ENCODE data around the gene KIF16B.

The KIF16B gene

DNA sequence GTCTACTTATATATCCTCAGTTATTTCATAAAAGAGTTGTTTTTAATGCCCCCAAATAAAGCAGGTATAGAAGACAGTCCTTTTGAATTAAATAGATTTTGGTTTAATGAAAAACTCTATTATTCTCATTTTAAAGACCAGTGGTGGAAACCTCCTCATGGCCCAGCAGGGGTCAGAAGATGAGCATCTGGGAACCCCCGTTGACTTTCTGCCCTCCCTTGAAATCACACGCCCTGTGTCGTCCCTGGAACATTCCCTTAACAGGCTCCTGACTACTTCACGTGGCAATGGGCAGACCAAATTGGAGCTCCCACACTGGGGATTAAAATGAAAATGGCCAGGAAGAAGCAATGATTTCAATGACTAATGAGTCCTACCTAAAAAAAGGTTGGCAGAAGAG is 220.9 kb downstream of the KIF16B start:
- DNase-seq (ENCODE audit: low read depth): no peak
- H3K4me3 ChIP-seq (ENCODE audit: low read depth, low read length): no peak overlapping the region
- TF ChIP-seq, protein P1, sequence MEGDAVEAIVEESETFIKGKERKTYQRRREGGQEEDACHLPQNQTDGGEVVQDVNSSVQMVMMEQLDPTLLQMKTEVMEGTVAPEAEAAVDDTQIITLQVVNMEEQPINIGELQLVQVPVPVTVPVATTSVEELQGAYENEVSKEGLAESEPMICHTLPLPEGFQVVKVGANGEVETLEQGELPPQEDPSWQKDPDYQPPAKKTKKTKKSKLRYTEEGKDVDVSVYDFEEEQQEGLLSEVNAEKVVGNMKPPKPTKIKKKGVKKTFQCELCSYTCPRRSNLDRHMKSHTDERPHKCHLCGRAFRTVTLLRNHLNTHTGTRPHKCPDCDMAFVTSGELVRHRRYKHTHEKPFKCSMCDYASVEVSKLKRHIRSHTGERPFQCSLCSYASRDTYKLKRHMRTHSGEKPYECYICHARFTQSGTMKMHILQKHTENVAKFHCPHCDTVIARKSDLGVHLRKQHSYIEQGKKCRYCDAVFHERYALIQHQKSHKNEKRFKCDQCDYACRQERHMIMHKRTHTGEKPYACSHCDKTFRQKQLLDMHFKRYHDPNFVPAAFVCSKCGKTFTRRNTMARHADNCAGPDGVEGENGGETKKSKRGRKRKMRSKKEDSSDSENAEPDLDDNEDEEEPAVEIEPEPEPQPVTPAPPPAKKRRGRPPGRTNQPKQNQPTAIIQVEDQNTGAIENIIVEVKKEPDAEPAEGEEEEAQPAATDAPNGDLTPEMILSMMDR (IDR thresholded peaks at IDR 0.05; ENCODE audit: insufficient read depth, low read depth, low read length, missing control alignments): no peak

DNA sequence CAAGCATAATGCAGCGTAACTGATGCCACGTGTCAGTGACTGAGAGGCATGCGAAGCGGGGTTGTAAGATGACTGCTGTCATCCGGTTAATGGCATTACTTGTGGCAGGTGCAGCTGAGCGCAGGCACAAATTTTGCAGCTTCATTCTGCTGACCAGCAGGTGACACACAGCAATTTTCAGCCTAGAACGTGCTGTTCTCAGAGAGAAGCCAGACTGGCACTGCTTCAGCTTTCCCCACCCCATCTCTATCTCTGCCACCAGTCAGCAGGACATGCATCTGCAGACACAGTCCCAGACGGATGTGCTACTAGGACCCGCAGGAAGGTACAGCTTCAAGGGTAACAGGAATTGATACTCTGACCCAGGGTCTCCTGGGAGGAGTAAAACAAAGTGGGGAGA is 221.8 kb downstream of the KIF16B start:
- DNase-seq (ENCODE audit: low read depth): no peak
- no peak overlapping the region for H3K4me3 ChIP-seq (ENCODE audit: low read depth, low read length)
- TF ChIP-seq, protein P1 (IDR thresholded peaks at IDR 0.05; ENCODE audit: insufficient read depth, low read depth, low read length, missing control alignments): no peak

DNA sequence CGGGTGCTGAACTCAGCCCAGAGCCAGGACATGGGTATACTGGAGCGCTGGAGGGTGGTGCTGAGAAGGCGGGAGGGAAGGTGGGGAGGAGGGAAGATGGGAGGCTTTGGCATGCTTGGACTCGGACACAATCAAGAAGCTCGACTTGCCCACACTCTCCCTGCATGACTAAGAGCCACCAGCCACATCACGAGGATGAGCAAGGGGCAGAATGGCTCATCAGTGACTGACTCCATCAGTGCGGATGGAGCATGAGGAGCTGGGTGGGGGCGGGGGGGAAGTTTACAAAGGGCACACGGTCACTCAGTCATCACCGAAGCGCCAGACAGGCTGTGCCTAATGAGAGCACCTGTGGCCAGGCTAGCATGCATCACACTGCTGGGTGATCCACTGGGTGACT is 222.8 kb downstream of the KIF16B start:
- DNase-seq (ENCODE audit: low read depth): no peak
- H3K4me3 ChIP-seq (ENCODE audit: low read depth, low read length): no peak overlapping the region
- TF ChIP-seq, protein P1 (IDR thresholded peaks at IDR 0.05; ENCODE audit: insufficient read depth, low read depth, low read length, missing control alignments): no peak

DNA sequence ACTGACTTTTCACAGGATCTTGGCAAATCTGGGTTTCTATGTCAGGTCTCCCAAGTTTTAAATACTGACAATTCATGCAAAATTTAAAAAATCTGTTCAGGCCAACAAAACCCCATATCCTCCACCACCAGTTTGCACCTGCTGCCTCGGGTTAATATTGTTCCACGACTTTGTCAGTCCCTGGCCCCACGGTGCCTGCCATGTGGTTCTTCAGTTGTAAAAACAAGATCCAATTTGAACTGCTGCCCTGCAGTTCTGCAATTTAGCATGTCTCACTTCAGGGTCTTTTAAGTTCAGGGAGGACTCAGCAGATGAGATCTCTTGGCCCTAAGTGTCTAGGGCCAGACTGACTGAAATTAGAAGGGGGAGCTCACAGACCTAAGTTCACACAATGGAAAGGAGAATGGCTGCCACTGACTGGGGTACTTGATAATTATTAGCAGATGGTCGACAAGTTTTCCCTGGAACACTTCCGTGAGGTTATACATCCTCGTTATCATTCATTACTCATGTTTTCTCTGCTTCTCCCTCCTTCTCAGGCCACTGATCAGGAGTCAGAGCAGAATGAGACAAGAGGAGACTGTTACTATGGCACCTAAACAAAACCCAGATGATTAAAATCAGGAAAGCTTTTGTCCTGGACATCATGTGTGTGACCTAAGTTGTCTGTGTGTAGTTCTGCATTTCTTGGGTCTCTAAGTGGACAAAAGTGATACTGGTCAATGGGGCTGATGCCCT is 223.6 kb downstream of the KIF16B start:
- no peak overlapping the region for H3K4me3 ChIP-seq (ENCODE audit: low read depth, low read length)
- TF ChIP-seq, protein P1 (IDR thresholded peaks at IDR 0.05; ENCODE audit: insufficient read depth, low read depth, low read length, missing control alignments): no peak
- no peak for DNase-seq (ENCODE audit: low read depth)

DNA sequence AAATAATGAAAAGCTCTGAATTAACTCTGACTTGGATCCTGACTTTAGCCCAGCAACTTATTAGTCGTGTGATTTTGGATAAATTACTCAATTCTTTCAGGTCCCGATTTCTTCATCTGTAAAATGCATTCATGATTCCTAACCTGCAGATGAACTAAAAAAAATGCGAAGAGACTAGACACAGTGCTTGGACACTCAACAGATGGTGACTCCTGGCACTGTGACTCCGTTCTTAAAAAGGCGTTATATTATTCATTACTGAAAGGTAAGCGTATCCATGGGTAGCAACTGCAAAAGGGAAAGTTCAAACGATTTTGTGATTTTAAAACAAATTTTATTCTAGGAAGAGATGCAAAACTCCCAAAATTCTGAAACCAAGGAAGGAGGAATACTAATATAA is 226.3 kb downstream of the KIF16B start:
- no peak overlapping the region for H3K4me3 ChIP-seq (ENCODE audit: low read depth, low read length)
- TF ChIP-seq, protein P1 (IDR thresholded peaks at IDR 0.05; ENCODE audit: insufficient read depth, low read depth, low read length, missing control alignments): no peak
- DNase-seq (ENCODE audit: low read depth): no peak

DNA sequence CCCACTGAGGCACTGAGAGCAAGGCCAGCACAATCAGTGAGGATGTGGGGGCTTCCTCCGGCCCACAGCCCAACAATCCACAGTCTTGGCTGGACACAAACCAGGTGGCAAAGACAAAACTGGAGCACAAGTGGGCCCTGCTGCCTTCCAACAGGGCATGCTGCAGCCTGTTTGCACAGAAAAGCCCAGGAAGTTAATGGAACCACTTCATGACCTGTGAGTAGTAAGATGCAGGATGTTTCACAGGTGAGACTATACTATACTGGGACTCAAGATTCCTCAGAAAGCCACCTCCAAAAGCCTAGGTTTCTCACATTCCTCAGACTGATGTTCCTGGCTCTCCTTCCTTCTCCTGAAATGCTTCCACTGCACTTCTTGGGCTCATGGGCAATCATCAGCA is 235.5 kb downstream of the KIF16B start:
- no peak for DNase-seq (ENCODE audit: low read depth)
- TF ChIP-seq, protein P1 (IDR thresholded peaks at IDR 0.05; ENCODE audit: insufficient read depth, low read depth, low read length, missing control alignments): no peak
- H3K4me3 ChIP-seq (ENCODE audit: low read depth, low read length): no peak overlapping the region

DNA sequence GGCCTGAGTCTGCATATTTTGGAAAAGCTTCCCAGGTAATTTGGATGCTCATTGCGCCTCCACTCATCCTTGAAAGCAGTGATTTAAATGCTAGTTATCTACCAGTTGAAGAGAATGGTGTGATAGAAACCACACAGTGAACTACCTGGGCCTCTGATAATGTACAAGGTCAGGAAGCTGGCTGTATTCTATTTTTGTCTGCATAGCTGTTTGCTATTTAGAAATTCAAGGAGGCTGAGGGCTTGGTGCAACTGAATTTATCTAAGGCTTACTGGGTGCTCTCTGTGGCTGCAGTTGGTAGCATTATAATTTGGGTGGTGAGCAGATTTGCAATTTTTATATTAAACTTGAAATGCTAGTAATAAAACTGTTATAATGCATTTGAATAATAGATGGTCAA is 245.6 kb downstream of the KIF16B start:
- TF ChIP-seq, protein P1 (IDR thresholded peaks at IDR 0.05; ENCODE audit: insufficient read depth, low read depth, low read length, missing control alignments): no peak
- DNase-seq (ENCODE audit: low read depth): no peak

More for the DNA sequence above, 245.6 kb downstream of the KIF16B start:
- H3K4me3 ChIP-seq (ENCODE audit: low read depth, low read length): no peak overlapping the region
